ENCODE results near the gene BPIFB2. TPM values are rescaled to one million over a fixed set of nuclear protein-coding genes. Genes with fewer than 3 reads are reported as not detected.

The BPIFB2 gene
- total RNA-seq, 1 donor from 2014 or later: not detected

DNA sequence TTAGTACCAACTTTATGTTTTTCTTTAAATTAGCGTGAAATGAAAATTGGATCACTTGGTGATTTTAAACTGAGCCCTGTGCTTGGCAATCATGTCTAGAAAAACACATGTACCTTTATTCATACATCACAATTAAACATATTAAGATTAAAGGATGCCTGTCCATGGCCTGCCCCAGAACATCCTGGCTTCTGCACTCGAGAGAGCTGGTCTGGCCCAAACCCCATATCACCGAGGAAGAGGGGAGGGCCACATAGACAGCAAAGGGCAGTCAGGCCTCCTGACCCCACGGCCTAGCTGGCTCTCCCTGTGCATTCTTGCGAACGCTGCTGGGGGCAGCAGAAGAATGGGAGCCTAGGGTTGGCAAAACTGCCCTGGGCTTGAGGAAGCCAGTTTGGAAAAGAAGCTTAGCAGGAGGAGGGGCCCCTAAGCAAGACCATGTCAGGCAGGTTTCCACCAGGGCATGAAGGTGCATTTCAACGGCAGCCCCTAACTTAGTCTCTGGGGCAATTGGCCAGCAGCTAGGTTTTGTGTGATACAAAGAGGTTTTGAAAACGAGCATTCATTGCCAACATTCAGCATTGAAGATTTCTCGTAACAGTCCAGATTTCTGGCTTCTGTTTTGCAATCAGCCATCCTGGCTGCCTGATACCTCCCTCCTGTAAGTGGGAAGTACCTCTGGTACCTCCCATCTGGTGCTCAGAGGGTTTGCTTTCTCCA is 54.8 kb downstream of the BPIFB2 start:
- DNase-seq (ENCODE audit: low spot score in 2 of 2) (no peak), FAIRE-seq (no peak)

DNA sequence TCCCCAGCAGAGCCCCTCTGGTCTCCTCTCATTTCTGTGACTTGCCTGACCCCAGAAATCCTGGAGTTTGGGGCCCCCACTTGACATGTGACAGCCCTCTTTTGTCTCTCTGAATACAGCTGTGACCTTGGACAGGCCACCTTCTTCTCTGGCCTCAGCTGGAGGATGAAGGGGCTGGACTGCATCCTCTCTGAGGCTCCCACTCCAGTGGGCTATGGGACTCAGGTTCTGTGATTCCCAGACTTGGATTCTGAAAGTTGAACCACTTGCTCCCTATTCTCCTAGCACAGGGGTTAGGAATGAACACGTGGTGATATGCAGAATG is 55.3 kb downstream of the BPIFB2 start:
- DNase-seq (ENCODE audit: low spot score in 2 of 2) (no peak), FAIRE-seq (no peak)

DNA sequence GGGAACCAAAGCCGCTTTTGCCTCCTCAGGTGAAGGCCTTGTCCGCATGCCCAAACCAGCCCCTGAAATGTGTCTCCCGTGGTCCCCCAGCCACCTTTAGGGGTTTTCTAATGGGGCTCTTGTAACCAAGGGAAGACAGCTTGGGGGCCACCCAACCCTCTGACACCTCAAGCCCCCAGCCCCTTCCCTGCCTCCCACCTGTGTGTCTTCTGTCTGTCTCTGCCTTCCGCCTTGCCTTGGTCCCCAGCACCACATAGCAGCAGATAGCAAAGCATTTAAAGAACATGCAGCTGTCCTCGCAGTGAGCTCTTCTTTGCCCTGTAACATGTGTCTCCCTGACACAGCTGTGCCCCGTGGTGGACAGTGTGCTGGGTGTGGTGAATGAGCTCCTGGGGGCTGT is 55.8 kb downstream of the BPIFB2 start:
- DNase-seq (ENCODE audit: low spot score in 2 of 2) (no peak), FAIRE-seq (no peak)

DNA sequence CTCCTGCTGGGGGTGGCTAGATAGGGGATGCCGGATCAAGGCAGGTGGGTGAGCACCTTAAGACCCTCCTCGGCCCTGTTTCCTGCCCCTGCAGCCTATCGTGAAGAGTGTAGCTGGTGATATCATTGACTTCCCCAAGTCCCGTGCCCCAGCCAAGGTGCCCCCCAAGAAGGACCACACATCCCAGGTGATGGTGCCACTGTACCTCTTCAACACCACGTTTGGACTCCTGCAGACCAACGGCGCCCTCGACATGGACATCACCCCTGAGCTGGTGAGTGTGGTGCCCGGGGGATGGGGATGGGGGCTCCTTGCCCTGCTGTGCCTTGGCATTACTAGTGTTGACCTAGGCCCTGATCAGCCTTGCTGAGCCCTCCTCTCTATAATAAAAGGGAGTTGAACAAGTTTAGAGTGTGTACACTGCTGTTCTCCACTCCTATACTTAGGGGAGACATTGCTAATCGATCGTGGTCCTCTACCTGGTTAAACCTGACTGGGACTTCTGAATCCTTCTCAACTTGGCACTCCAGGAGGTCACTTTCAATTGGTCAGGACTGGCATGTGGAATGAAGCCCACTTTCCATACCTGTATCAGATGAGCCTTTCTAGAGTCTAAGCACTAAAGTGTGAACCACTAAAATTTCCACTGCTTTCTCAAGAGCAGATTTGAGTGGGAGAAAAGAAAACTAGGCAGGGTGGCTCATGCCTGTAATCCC is 57.2 kb downstream of the BPIFB2 start:
- no peak for DNase-seq (ENCODE audit: low spot score in 2 of 2)
- no peak for FAIRE-seq

DNA sequence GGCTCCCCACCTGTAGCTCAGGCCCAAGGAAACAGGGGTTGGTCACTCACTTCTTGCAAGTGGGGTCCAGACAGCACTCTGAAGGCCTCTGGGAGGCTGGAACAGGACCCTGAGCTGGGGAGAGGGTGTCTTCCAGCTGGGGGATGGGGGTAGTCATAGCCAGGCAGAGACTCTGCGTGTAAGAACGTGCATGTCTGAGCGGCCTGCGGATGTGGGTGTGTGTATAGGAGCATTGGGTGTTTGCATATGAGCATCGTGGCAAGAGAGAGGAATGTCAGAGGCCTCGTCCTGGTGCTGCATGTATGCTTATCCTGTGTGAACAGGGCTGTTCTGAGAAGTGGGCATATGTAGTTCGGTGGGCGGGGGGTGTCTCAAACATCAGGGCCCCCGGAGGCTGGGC is 58.3 kb downstream of the BPIFB2 start:
- DNase-seq (ENCODE audit: low spot score in 2 of 2): no peak
- no peak for FAIRE-seq

DNA sequence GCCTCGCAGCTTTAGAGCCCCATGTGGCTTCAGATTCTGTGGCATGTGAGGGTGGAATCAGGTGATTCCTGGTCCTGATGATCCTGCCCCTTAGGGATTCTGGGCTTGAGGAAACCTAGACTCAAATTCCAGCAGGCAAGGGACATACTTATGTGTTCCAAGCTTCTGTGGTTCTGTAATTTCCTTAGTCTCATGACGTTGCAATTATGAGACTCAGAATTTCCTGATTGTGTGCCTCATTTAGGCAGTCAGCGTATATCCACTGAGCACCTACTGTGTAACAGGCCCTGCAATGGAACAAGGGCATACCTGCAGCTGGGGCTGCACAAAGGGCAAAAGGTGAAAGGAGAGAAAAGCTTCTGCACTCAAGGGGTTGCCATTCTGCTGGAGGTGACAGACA is 60.3 kb downstream of the BPIFB2 start:
- DNase-seq (ENCODE audit: low spot score in 2 of 2) (no peak), FAIRE-seq (no peak)

DNA sequence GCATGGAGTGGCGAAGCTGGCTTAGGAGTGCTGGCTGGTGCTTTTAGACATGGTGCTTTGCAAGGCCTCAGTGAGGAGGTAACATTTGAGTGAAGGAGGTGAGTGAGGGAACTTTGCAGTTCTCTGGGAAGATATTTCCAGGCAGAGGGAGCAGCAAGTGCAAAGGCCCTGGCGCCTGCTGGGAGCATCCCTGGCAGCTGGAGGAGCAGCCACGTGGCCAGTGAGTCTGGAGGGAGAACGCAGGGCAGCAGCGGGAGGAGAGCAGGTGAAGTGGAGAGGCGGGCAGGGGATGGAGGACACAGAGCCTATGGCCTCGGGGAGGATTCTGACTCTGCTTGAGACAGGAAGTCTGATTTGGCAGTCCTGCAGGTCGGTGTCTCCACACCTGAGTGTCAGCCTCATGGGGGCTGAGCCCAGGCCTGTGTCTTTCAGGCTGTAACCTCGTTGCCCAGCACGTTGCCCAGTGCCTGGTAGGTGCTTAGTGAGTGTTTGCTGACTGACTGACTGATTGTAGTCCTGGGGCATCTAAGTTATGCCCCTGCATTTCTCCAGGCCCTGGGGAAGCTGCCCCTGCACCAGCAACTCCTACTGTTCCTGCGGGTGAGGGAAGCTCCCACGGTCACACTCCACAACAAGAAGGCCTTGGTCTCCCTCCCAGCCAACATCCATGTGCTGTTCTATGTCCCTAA is 60.9 kb downstream of the BPIFB2 start:
- no peak for DNase-seq (ENCODE audit: low spot score in 2 of 2)
- no peak for FAIRE-seq

DNA sequence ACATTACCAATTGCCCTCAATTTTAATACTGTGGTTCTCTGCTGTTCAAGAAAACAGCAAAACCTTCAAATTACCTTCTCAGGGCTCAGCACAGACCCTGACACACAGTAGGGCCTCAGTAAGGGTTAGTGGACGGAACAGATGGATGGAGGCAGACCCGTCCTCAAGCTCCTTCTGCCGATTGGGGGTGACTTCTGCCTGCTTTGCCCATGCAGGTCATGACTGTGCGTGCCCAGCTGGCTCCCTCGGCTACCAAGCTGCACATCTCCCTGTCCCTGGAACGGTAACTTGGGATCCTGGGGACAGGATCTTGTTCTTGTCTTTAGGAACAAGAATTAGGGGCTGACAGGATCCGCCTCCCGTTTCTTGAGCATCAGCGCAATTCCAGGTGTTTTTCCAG is 62.2 kb downstream of the BPIFB2 start:
- FAIRE-seq (no peak), DNase-seq (ENCODE audit: low spot score in 2 of 2) (no peak)

DNA sequence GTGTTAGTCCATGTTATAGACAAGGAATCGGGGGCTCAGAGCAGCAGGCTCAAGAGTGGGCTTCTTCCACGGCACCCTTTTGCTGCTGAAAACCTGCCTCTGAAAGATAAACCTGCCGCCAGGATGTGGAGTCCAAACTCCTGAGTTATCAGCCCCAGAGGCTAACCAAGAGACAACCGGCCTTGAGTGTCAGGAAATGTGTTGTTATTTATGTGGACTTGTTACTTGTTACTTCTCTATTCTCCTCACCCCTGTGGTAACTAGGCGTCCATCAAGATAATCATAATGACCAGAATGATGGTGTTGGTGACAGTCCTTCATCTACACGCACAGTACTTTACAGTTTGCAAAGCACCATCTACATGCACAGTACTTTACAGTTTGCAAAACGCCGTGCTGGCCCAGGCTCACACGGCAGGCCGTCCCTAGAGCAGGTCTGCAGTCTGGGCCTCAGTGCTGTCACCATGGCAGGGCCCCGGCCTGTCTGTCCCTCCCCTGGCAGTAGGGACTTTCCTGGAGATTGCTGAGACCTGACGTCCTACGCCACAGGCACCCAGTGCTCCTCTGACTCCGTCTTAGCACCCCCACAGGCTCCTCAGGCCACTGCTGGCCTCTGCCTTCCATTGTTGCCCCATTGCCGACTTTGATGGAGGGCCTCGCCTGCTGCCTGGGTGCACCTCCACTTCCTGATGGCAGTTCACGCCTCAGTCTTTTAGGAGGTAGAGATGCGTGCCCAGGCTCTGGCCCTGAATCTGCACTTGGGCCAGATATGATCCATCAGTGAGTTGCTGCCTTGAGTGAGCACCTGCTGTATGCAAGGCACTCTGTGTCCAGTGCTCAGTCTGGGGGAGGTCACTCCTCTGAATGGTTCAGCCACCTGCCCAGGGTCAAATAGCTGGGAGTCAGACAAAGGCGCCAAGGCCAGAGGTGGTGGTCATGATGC is 62.9 kb downstream of the BPIFB2 start:
- no peak for FAIRE-seq
- DNase-seq (ENCODE audit: low spot score in 2 of 2): no peak

DNA sequence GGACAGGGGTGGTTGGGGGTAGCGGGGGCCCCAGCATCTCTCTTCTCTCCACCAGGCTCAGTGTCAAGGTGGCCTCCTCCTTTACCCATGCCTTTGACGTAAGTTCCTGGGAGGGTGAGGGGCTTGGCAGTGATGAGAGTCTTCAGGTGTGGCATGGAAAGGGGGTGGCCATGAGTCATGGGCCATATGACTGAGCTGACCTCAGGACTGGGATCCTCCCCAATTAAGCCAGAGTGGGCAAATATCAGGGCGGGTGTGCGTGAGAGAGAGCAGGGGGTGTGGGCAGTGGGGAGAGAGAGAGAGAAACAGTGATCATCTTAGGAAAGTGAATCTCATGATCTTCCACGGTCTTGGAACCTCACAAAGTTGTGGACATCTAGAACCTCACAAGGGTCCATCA is 63.7 kb downstream of the BPIFB2 start:
- FAIRE-seq: no peak
- no peak for DNase-seq (ENCODE audit: low spot score in 2 of 2)

DNA sequence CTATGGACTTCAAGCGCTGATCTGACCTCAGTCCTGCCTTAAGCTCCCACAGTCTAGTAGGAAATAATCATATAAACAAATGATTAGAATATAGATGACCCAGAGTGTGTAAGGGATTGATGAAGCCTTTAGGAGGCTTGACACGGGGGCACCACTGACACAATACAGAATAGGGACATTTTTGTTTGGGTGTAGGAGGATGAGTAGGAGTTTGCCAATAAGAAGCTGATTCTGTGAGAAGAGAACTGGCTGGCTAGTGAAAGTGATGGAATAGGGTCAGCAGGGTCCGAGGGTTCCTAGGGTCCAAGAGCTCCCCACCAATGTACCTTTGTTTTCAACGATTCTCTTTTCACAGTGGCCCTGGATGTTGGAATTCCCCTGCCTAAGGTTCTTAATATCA is 64.9 kb downstream of the BPIFB2 start:
- FAIRE-seq (no peak), DNase-seq (ENCODE audit: low spot score in 2 of 2) (no peak)

DNA sequence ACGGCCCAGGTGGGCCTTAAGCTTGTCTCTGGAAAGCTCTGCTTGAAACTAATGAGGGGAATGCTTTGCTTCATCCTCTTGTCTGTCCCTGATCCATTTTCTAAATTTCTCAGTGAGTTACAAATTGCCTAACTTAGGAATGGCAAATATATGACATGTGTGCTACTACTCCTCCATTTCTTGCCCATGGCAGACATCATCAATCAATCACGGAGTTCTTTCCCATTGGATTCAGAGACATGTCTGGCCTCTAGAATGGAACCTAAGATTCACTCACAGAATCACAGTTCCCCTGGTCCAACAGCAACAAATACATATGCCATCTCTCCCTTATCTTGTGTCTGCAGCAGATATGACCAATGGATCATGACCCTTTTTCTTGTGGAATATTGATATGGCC is 65.3 kb downstream of the BPIFB2 start:
- DNase-seq (ENCODE audit: low spot score in 2 of 2) (no peak), FAIRE-seq (no peak)

Other genes with a start within 250 kb of the BPIFB2 start
- 6.5 TPM for gene DNMT3B, start 245.3 kb upstream of the BPIFB2 start, total RNA-seq
- gene MAPRE1, start 187.8 kb upstream of the BPIFB2 start, total RNA-seq: 103 TPM
- not detected for gene EFCAB8, start 148.8 kb upstream of the BPIFB2 start, total RNA-seq
- gene SUN5, start 3.3 kb upstream of the BPIFB2 start, total RNA-seq: not detected
- not detected for gene BPIFB6, start 23.9 kb downstream of the BPIFB2 start, total RNA-seq
- not detected for gene BPIFB3, start 46.2 kb downstream of the BPIFB2 start, total RNA-seq
- not detected for gene BPIFB4, start 71.9 kb downstream of the BPIFB2 start, total RNA-seq
- gene BPIFA2, start 160.5 kb downstream of the BPIFB2 start, total RNA-seq: not detected
- gene BPIFA3, start 209.6 kb downstream of the BPIFB2 start, total RNA-seq: not detected
- not detected for gene BPIFA1, start 228.3 kb downstream of the BPIFB2 start, total RNA-seq

Data from frontal cortex (tissue), 4 donors.